Endothelial cell of umbilical vein (primary cell): ENCODE results near the gene RDX. TPM values are rescaled to one million over a fixed set of nuclear protein-coding genes. Genes with fewer than 3 reads are reported as not detected.

Experiments
- BruUV-seq: library from RNA; stranded (reverse); fragments of 400-500 nt; replicated peaks from 2 replicates; lab custom pipeline; 2021; lab: Mats Ljungman, UMichigan
- CTCF ChIA-PET: fragments of 300-600, 350-600 bp; sonication (Branson Sonifier 250); formaldehyde crosslinking; loops from one replicate; lab custom pipeline; 2021; ENCODE audit warnings: antibody characterized with exemption, inconsistent platforms; lab: Charles Lee
- POLR2A ChIA-PET: fragments of 300-600, 350-600 bp; sonication (Branson Sonifier 250); formaldehyde crosslinking; loops from one replicate; lab custom pipeline; 2021; ENCODE audit warnings: antibody characterized with exemption, inconsistent platforms; lab: Charles Lee
- DNase-seq: peaks from one replicate; pipeline ENCODE4 v3.0.0-alpha.2; 2011; ENCODE audit warnings: low read depth, low spot score
- FAIRE-seq: peaks from 2 replicates; lab custom pipeline; 2011; peaks lifted over from hg19 to GRCh38; lab: Jason Lieb, UNC
- H2AFZ ChIP-seq: 2 replicates; pipeline ENCODE4 v1.6.0; 2012; ENCODE audit warnings: low read depth, low read length, control low read depth, inconsistent platforms
- H3K27ac ChIP-seq: 2 replicates; pipeline ENCODE4 v1.5.1; 2011; ENCODE audit warnings: low read depth, mild to moderate bottlenecking, control low read depth, low read length, moderate library complexity; ENCODE audit not compliant: insufficient read depth
- H3K27me3 ChIP-seq, 2 experiments: 2 replicates each; pipeline versions ENCODE4 v1.6.0 to v1.6.1; 2011; ENCODE audit warnings: low read length in 2 of 2, mixed read lengths in 1 of 2; ENCODE audit not compliant: control insufficient read depth in 2 of 2, insufficient read depth in 2 of 2
- H3K36me3 ChIP-seq, 2 experiments: 2 replicates in 1 of 2; 3 replicates in 1 of 2; pipeline ENCODE4 v1.5.1; 2011; ENCODE audit warnings: low read length in 2 of 2, mild to moderate bottlenecking in 1 of 2, moderate library complexity in 1 of 2; ENCODE audit not compliant: control insufficient read depth in 2 of 2, insufficient read depth in 2 of 2; ENCODE audit errors: extremely low read depth in 1 of 2
- H3K4me1 ChIP-seq: 3 replicates; pipeline ENCODE4 v1.5.1; 2011; ENCODE audit warnings: mild to moderate bottlenecking, low read length; ENCODE audit not compliant: control insufficient read depth, insufficient read depth; ENCODE audit errors: extremely low read depth
- H3K4me2 ChIP-seq: 2 replicates; pipeline ENCODE4 v1.6.1; 2011; ENCODE audit warnings: low read length, control low read depth, mixed read lengths; ENCODE audit not compliant: insufficient read depth
- H3K4me3 ChIP-seq, 3 experiments: fragments of 200-600 bp in 1 of 3; sonication (generic), shearing (Covaris generic) in 1 of 3; replicated peaks in 1 of 3; 2 replicates each; pipeline ENCODE4 v1.5.1; 2011 to 2016; ENCODE audit warnings: control low read depth in 3 of 3, low read length in 3 of 3, mild to moderate bottlenecking in 2 of 3, inconsistent platforms in 1 of 3, low read depth in 1 of 3, moderate library complexity in 1 of 3; ENCODE audit not compliant: insufficient read depth in 1 of 3
- H3K79me2 ChIP-seq: 2 replicates; pipeline ENCODE4 v1.6.0; 2012; ENCODE audit warnings: low read length, inconsistent platforms; ENCODE audit not compliant: control insufficient read depth, insufficient read depth
- H3K9ac ChIP-seq: replicated peaks from 2 replicates; pipeline ENCODE3; 2011; ENCODE audit warnings: low read length, control low read depth; ENCODE audit not compliant: insufficient read depth; ENCODE audit errors: extremely low read depth
- H3K9me1 ChIP-seq: replicated peaks from 3 replicates; pipeline ENCODE4 v1.6.0; 2011; ENCODE audit warnings: mild to moderate bottlenecking, low read length; ENCODE audit not compliant: control insufficient read depth, insufficient read depth; ENCODE audit errors: extremely low read depth
- H3K9me3 ChIP-seq: replicated peaks from 2 replicates; pipeline ENCODE4 v1.5.1; 2012; ENCODE audit warnings: low read length, inconsistent platforms; ENCODE audit not compliant: control insufficient read depth, insufficient read depth
- H4K20me1 ChIP-seq: replicated peaks from 2 replicates; pipeline ENCODE3; 2011; ENCODE audit warnings: mild to moderate bottlenecking, low read length; ENCODE audit not compliant: control insufficient read depth, insufficient read depth; ENCODE audit errors: extremely low read depth
- EZH2 ChIP-seq: IDR thresholded peaks from 2 replicates; pipeline ENCODE4 v1.6.1; 2012; ENCODE audit warnings: borderline replicate concordance, low read depth, mild to moderate bottlenecking, moderate library complexity, low read length, inconsistent platforms; ENCODE audit not compliant: severe bottlenecking
- FOS ChIP-seq: IDR thresholded peaks from 2 replicates; pipeline ENCODE4 v1.6.1; 2011; ENCODE audit warnings: mild to moderate bottlenecking, low read length, moderate library complexity, borderline replicate concordance; ENCODE audit not compliant: insufficient read depth
- GATA2 ChIP-seq: IDR thresholded peaks from 2 replicates; pipeline ENCODE4 v1.7.0; 2011; ENCODE audit warnings: low read depth, mild to moderate bottlenecking, moderate library complexity, mixed read lengths, low read length; ENCODE audit not compliant: insufficient read length, insufficient read depth
- JUN ChIP-seq: IDR thresholded peaks from 2 replicates; pipeline ENCODE4 v1.6.1; 2011; ENCODE audit warnings: borderline replicate concordance, low read depth; ENCODE audit not compliant: insufficient read length, insufficient read depth
- MYC ChIP-seq: IDR thresholded peaks from one replicate; pipeline ENCODE4 v1.6.1; 2011; ENCODE audit warnings: mild to moderate bottlenecking, low read depth, low read length
- POLR2A ChIP-seq: IDR thresholded peaks from 2 replicates; pipeline ENCODE4 v1.6.1; 2012; ENCODE audit warnings: low read depth, mild to moderate bottlenecking, control low read depth, low read length
- POLR2AphosphoS5 ChIP-seq: IDR thresholded peaks from 2 replicates; pipeline ENCODE4 v1.6.1; 2012; ENCODE audit warnings: low read depth, mild to moderate bottlenecking, control low read depth, low read length, moderate library complexity; ENCODE audit not compliant: insufficient read depth
- dilution Hi-C: fragments of 300-500 bp; cut with MboI; formaldehyde crosslinking; loops from one replicate; pipeline ENCODE4 v1.15.0; 2019; ENCODE audit warnings: low sequenced_read_pairs; ENCODE audit not compliant: extremely low pct_ligation_motif_present
- intact Hi-C: fragments of 100-400 bp; cut with micrococcal nuclease; formaldehyde crosslinking; loops from one replicate; pipeline ENCODE4 v1.10.0; 2022
- polyA plus RNA-seq, 4 experiments: library from polyadenylated mRNA; depleted of rRNA in 3 of 4; stranded (reverse) in 3 of 4; unstranded in 1 of 4; fragments of >200 nt; gene quantifications; 2 replicates each; pipeline versions ENCODE4 v1.2.1 to v1.2.3, GENCODE V29; 2011 to 2012; ENCODE audit warnings: missing spikeins in 1 of 4
- total RNA-seq: library from RNA; stranded (reverse); gene quantifications from 2 replicates; pipeline ENCODE4 v1.2.3, GENCODE V29; 2021
- TF ChIP-seq, protein P1 (sequence below), 2 donors: IDR thresholded peaks; 1 replicate in 1 of 2; 2 replicates in 1 of 2; pipeline ENCODE4 v1.5.1; 2011; ENCODE audit warnings: low read length in 2 of 2, mild to moderate bottlenecking in 2 of 2, moderate library complexity in 2 of 2, control low read depth in 1 of 2, inconsistent platforms in 1 of 2, low read depth in 1 of 2; ENCODE audit not compliant: insufficient read depth in 1 of 2; ENCODE audit errors: extremely low read depth in 1 of 2
- TF ChIP-seq, protein P2 (sequence below): IDR thresholded peaks from 2 replicates; pipeline ENCODE4 v1.6.1; 2011; ENCODE audit not compliant: insufficient read depth, insufficient read length

RDX gene
- total and polyA plus RNA-seq, 2 donors (not counting 3 experiments of a cell fraction or from before 2014, with no cell fraction given) = 47.9 to 280 TPM

- Histone ChIP-seq H3K79me2 (no peaks in the 10 kb centered on the region), H3K9ac (no peak overlapping the region), H3K27ac (no peak overlapping the region), H3K27me3 (no peaks in the 10 kb centered on the region), H3K4me1 (no peaks in the 10 kb centered on the region), H3K4me3 (no peak overlapping the region), H3K9me1 (no peaks in the 10 kb centered on the region), H4K20me1 (no peaks in the 10 kb centered on the region), H3K9me3 (no peaks in the 10 kb centered on the region), H2AFZ (no peak overlapping the region), H3K36me3 (no peaks in the 10 kb centered on the region), H3K4me2 (no peak overlapping the region)
- ChIA-PET POLR2A (no interaction called here), CTCF (no interaction called here)
- no TSS peak for BruUV-seq
- TF ChIP-seq POLR2AphosphoS5 = no peak
- no peak for TF ChIP-seq POLR2A
- TF ChIP-seq EZH2 = no peak
- TF ChIP-seq, protein P1, sequence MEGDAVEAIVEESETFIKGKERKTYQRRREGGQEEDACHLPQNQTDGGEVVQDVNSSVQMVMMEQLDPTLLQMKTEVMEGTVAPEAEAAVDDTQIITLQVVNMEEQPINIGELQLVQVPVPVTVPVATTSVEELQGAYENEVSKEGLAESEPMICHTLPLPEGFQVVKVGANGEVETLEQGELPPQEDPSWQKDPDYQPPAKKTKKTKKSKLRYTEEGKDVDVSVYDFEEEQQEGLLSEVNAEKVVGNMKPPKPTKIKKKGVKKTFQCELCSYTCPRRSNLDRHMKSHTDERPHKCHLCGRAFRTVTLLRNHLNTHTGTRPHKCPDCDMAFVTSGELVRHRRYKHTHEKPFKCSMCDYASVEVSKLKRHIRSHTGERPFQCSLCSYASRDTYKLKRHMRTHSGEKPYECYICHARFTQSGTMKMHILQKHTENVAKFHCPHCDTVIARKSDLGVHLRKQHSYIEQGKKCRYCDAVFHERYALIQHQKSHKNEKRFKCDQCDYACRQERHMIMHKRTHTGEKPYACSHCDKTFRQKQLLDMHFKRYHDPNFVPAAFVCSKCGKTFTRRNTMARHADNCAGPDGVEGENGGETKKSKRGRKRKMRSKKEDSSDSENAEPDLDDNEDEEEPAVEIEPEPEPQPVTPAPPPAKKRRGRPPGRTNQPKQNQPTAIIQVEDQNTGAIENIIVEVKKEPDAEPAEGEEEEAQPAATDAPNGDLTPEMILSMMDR (IDR thresholded peaks at IDR 0.05; ENCODE audit: extremely low read depth in 1 of 2, insufficient read depth in 1 of 2, low read depth in 1 of 2, low read length in 2 of 2) = no peak
- TF ChIP-seq GATA2 = no peak
- no peak for TF ChIP-seq JUN
- TF ChIP-seq, protein P2, sequence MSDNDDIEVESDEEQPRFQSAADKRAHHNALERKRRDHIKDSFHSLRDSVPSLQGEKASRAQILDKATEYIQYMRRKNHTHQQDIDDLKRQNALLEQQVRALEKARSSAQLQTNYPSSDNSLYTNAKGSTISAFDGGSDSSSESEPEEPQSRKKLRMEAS = no peak
- TF ChIP-seq MYC = no peak
- TF ChIP-seq FOS = no peak
- dilution Hi-C loops = no loop called here
- DNase-seq = no peak
- intact Hi-C loops = no loop called here
- FAIRE-seq = no peak
These were observed 77.2 kb downstream of the RDX start for GRCh38 chr11:110219006-110219785.
